ENCODE results near the gene VEGFA.
"Not testable (repeated sequence)": the region's sequence is repeated elsewhere in the genome, so short reads cannot be mapped to it uniquely, and the experiment has no call there.

Gene VEGFA

DNA sequence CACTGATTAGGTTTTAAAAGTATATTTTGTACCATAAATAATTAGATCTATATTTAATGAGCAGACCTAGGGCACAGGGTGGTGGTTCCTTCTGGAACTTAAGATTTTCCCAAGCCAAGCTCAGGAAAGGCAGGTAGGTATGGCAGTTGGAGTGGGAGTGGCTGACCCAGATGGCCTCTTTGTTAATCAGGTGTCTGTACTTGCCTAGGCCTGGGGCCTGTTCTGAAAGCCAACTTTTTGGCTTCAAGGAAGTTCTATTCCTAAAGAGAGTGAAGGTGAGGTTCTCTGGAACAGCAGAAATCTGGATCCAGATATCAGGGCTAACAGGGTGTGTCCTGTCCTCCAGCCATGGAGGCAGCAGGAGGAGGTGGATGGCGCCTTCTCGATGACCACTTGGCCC is 44.9 kb downstream of the VEGFA start:
- DNase-seq (ENCODE audit: extremely low read depth, low read depth): no peak
- TF ChIP-seq, protein P1, sequence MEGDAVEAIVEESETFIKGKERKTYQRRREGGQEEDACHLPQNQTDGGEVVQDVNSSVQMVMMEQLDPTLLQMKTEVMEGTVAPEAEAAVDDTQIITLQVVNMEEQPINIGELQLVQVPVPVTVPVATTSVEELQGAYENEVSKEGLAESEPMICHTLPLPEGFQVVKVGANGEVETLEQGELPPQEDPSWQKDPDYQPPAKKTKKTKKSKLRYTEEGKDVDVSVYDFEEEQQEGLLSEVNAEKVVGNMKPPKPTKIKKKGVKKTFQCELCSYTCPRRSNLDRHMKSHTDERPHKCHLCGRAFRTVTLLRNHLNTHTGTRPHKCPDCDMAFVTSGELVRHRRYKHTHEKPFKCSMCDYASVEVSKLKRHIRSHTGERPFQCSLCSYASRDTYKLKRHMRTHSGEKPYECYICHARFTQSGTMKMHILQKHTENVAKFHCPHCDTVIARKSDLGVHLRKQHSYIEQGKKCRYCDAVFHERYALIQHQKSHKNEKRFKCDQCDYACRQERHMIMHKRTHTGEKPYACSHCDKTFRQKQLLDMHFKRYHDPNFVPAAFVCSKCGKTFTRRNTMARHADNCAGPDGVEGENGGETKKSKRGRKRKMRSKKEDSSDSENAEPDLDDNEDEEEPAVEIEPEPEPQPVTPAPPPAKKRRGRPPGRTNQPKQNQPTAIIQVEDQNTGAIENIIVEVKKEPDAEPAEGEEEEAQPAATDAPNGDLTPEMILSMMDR (IDR thresholded peaks at IDR 0.05; ENCODE audit: low read depth, low read length): no peak

DNA sequence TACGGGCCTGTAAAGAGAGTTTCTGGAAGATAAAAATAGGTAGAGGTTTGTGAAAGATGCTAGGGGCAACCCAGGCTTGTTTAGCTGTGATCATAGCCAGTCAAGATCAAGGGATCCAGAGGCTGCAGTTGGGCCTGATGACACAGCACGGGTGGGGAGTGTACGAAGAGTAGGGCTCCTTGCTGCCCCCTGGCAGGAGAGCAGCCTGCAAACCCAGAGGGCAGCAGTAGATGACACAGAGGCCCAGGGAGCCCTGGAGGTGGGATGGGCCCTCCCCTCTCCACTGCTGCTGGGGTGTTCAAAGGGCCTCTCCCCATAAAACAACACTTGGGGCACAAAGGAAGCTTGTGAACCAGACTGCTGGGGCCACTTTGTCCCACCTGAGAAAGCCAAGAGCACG is 47.2 kb downstream of the VEGFA start:
- TF ChIP-seq, protein P1 (IDR thresholded peaks at IDR 0.05; ENCODE audit: low read depth, low read length): peak; percentile 28
- DNase-seq (ENCODE audit: extremely low read depth, low read depth): no peak

DNA sequence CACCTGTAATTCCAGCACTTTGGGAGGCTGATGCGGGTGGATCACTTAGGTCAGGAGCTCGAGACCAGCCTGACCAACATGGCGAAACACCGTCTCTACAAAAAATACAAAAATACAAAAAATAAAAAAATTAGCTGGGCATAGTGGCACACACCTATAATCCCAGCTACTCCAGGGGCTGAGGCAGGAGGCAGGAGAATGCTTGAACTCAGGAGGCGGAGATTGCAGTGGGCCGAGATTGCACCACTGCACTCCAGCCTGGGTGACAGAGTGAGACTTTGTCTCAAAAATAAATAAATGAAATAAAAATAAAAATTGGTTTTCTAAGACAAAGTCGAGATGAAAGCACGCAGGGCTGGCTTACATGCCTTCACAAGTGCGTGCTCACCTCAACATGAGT is 49.0 kb downstream of the VEGFA start:
- not testable (repeated sequence) for DNase-seq (ENCODE audit: extremely low read depth, low read depth)

DNA sequence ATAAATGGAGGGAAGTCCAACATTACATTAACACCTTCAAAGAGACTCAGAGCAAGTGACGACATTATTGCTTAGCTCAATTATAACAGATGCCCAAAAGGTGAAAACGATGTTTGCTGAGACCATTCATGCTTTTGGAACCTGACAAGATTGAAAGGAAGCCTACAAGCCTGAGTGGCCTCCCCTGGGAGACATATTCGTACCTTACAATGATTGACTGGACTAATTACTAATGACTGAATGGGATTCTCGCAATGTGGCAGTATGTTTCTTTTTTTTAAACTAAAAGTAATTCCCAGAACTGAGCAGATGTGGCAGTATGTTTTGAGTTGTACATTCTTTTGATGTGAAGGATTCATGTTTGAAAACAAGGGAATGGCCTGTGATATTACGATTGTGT is 49.9 kb downstream of the VEGFA start:
- TF ChIP-seq, protein P1 (IDR thresholded peaks at IDR 0.05; ENCODE audit: low read depth, low read length): no peak
- DNase-seq (ENCODE audit: extremely low read depth, low read depth): no peak

DNA sequence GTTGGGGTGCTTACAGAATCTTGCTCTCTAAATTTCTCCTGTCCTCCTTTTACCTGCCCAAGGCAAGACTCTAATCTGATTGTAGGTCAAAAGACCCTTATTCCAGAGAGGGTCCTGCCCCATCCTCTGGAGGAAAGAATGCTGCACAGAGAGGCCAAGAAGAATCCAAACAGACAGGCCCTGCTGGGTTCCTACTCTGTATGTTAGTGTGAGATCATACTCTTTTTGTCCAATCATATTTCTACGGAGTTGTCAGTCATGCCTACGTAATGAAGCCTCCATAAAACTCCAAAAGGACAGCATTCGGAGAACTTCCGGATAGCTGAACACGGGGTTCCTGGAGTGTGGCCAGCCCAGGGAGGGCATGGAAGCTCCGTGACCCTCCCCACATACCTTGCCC is 50.5 kb downstream of the VEGFA start:
- TF ChIP-seq, protein P1 (IDR thresholded peaks at IDR 0.05; ENCODE audit: low read depth, low read length): no peak
- DNase-seq (ENCODE audit: extremely low read depth, low read depth): no peak

DNA sequence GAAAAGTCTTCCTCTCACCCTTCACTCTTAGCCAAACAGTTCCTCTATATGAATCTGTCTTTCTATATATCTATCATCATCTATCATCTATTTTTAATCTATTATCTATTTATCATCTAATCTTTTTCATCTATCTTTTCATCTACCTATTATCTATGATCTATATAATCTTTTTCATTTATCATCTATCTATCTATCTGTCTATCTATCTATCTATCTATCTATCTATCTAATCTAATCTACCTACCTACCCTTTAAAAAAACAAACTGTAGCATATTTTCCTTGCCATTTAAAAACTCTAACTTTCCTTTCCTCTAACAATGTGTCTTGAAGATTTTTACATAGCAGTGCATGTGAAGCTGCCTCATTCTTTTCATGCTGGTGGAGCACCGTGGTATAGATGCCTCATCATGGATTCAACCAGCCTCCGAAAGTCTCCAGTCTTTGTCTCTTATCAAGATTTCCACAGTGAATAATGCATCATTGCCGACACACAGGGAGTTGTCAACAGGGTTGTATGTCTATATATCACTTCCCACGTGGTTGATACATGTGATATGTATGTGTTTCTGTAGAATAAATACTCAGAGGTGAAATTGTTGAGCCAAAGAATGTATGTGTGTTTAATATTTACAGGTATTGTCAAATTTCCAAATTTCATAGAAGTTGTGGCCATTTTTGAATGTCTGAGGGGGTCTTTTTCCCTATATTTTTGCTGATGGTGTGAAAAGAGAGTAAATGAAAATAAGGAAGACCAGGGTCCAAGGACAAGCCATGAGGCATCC is 51.3 kb downstream of the VEGFA start:
- TF ChIP-seq, protein P1 (IDR thresholded peaks at IDR 0.05; ENCODE audit: low read depth, low read length): no peak

DNA sequence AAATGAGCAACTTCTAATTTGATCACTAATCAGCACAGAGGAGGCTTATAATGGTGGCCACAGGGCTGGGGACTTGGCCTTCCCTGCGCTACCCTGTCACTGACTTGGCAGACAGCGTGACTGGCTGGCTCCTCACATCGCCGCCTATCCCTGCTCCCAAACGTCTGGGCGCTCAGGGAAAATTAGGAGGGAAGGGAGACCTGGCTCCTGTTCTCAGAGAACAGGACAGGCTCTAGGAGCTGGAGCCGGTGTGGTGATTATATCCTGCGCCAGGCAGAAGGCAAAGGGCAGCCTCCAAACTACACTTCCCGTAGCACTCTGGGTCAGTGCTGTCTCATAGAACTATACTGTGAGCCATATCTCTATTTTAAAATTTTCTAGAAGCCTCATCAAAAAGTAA is 53.4 kb downstream of the VEGFA start:
- TF ChIP-seq, protein P1 (IDR thresholded peaks at IDR 0.05; ENCODE audit: low read depth, low read length): no peak
- DNase-seq (ENCODE audit: extremely low read depth, low read depth): no peak

More for the DNA sequence above, 51.3 kb downstream of the VEGFA start:
- no peak for DNase-seq (ENCODE audit: extremely low read depth, low read depth)

All from AG09319 (cell line).